Psoas muscle (tissue), 8 donors: ENCODE results near the gene HOXC10. TPM values are rescaled to one million over a fixed set of nuclear protein-coding genes. Genes with fewer than 3 reads are reported as not detected.

Source experiments
- ATAC-seq, 4 donors: fragments of 200-7000 bp; cut with Tn5 transposase; one replicate each; pipeline ENCODE4 v1.9.1; 2020; ENCODE audit warnings: moderate library complexity in 3 of 4, mild to moderate bottlenecking in 2 of 4
- DNase-seq, 2 donors: peaks; one replicate each; pipeline ENCODE4 v3.0.0-alpha.2; 2020
- H3K27ac ChIP-seq: fragments of 200-600 bp; one replicate; pipeline ENCODE4 v1.8.0; 2022
- H3K27me3 ChIP-seq, 3 donors: fragments of 200-600 bp in 1 of 3; one replicate each; pipeline versions ENCODE4 v1.6.1 to v1.8.0; 2013 to 2022; ENCODE audit warnings: low read length in 2 of 3, mild to moderate bottlenecking in 2 of 3, moderate library complexity in 1 of 3; ENCODE audit not compliant: insufficient read depth in 3 of 3
- H3K36me3 ChIP-seq, 2 donors: fragments of 200-600 bp in 1 of 2; one replicate each; pipeline versions ENCODE4 v1.6.1 to v1.8.0; 2013 to 2022; ENCODE audit warnings: low read depth in 1 of 2, mild to moderate bottlenecking in 1 of 2, moderate library complexity in 1 of 2; ENCODE audit not compliant: insufficient read depth in 1 of 2
- H3K4me1 ChIP-seq: fragments of 200-600 bp; one replicate; pipeline ENCODE4 v1.8.0; 2022
- H3K4me3 ChIP-seq: fragments of 200-600 bp; one replicate; pipeline ENCODE4 v1.8.0; 2022; ENCODE audit warnings: mild to moderate bottlenecking
- H3K9me3 ChIP-seq: fragments of 200-600 bp; one replicate; pipeline ENCODE4 v1.8.0; 2022
- WGBS, 3 donors: extraction: QIAGEN DNeasy Blood & Tissue Kit; methylation state at CpG; one replicate each; pipeline versions ENCODE4 v1.1.6 to v1.1.7; 2013; 5-methylcytosine and 5-hydroxymethylcytosine counted together
- intact Hi-C, 2 donors: fragments of 100-400 bp; cut with DNase I; formaldehyde crosslinking; loops; one replicate each; pipeline versions ENCODE4 v1.11.0 to v1.14.2; 2022
- polyA plus RNA-seq, 3 donors: library from polyadenylated mRNA; stranded (reverse); fragments of 200-250 nt; gene quantifications; one replicate each; pipeline ENCODE4 v1.2.3, GENCODE V29; 2013
- total RNA-seq, 4 donors: library from RNA; stranded (reverse); fragmentation: NEBNext Ultra II Directional in 2 of 4; extraction: Animal tissue kit (Norgen Biotek cat#: 25700) in 2 of 4; gene quantifications; one replicate each; pipeline versions ENCODE4 v1.2.1 to v1.2.4, GENCODE V29; 2021 to 2023
- TF ChIP-seq, protein P1 (sequence below): fragments of 200-600 bp; IDR thresholded peaks from one replicate; pipeline ENCODE4 v1.8.0; 2022; ENCODE audit warnings: antibody characterized with exemption
- donor health status: healthy with polysubstance abuse.
- donor health status: DM: no; HTN: no; CAD: no; lungs with moderate emphysema.
- donor health status: Bipolar disorder and iron deficiency.
- donor health status: healthy.
- donor health status: DM: yes; HTN: yes; CAD: no.
- donor health status: DM: no; HTN: no; CAD: no.
- donor health status: DM: no; HTN: no; CAD: no.
- donor health status: DM: yes; HTN: yes; CAD: no.

Gene HOXC10
- total and polyA plus RNA-seq, 7 donors = 3.0 to 129 (median 62.0) TPM

DNA sequence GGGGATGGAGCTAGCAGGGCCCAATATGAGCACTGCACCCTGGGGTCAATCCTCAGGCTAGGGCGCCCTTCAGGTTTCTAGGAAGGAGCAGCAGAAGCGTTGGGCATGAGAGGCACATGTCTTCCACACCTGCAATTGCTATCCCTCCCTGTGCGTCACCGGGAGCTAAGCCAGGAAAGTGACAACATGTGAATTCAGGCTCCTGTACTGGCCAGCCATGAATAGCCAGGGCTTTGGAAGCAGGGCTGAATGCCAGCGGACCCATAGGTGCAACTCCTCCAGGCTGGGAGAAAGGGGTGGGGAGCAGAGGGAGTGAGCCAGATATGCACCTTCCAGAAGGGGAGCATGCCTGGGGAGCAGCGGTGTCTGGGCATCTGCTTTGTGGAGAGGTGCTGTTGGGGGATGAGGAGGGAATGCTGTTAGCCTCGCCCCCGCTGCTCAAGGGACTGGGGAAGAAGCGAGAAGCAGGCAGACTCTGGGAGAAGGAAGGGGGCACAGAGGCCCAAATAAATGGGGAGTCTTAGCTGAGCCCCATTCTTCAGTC lies 54.0 kb downstream of the HOXC10 start:
- intact Hi-C loops = loop anchor here in 1 of 2 donors (10.0 kb wide), 1 partner anchor 96 kb away; no protein-coding TSS in a partner anchor
- Histone ChIP-seq H3K4me3 (peak overlapping the region; percentile 25), H3K36me3 (no peaks in the 10 kb centered on the region), H3K27ac (peak overlapping the region; percentile 58), H3K9me3 (no peaks in the 10 kb centered on the region), H3K4me1 (no peaks in the 10 kb centered on the region), H3K27me3 (peaks cover 0 to 1% (median 0%) of the 10 kb centered on the region in 3 donors)
- TF ChIP-seq, protein P1, sequence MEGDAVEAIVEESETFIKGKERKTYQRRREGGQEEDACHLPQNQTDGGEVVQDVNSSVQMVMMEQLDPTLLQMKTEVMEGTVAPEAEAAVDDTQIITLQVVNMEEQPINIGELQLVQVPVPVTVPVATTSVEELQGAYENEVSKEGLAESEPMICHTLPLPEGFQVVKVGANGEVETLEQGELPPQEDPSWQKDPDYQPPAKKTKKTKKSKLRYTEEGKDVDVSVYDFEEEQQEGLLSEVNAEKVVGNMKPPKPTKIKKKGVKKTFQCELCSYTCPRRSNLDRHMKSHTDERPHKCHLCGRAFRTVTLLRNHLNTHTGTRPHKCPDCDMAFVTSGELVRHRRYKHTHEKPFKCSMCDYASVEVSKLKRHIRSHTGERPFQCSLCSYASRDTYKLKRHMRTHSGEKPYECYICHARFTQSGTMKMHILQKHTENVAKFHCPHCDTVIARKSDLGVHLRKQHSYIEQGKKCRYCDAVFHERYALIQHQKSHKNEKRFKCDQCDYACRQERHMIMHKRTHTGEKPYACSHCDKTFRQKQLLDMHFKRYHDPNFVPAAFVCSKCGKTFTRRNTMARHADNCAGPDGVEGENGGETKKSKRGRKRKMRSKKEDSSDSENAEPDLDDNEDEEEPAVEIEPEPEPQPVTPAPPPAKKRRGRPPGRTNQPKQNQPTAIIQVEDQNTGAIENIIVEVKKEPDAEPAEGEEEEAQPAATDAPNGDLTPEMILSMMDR = no peak
- WGBS, 3 donors = 43 to 50% (median 45%) methylated on average over 9 of the region's 9 CpGs
- ATAC-seq (peak; percentile 68 to 86 (median 81)), DNase-seq (peak; percentile 68 to 88)

DNA sequence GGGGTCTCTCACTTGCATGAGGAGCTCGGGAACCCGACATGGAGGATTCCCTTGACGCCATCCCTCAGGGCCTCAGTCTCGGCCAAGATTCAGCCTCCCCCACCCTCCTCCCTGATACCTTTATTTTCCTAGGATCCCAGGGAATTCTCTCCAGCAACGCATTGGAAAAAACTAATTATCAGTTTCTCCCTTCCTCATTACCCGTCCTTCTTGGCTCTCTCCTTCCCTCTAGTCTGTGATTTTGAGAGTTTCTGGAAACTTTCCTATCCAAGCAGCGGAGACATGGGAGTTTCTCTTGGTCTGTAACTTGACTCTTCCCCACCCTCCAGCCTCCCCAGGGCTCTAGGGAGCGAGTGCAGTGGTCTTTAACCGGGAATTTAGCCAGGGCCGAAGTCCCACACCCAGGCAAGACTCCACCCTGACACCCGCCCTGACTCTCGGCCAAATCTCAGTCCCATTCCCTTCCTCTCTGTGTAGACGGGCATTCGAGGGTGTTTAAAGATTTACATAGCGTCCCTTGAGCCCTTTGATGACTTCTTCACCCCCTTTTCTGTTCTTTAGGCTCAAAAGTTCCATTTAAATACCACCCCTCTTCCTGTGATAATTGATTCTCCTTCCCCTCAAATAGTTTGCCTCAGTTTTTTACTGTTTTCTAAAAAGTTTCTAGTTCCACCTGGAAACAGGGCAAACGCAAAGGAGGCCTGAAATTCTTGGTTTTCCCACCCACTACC lies 54.6 kb downstream of the HOXC10 start:
- peak in 2 of 4 donors; percentile 3 to 48 for ATAC-seq
- intact Hi-C loops = loop anchor here in 1 of 2 donors (10.0 kb wide), 1 partner anchor 95 kb away; no protein-coding TSS in a partner anchor
- no peaks in the 10 kb centered on the region for H3K4me1 ChIP-seq

More for the DNA sequence above, 54.6 kb downstream of the HOXC10 start:
- H3K27me3 ChIP-seq = peaks cover 0 to 5% (median 0%) of the 10 kb centered on the region in 3 donors
- H3K9me3 ChIP-seq = no peaks in the 10 kb centered on the region
- peak overlapping the region; percentile 53 for H3K27ac ChIP-seq
- H3K36me3 ChIP-seq = no peaks in the 10 kb centered on the region
- DNase-seq = peak; percentile 62 to 80
- whole genome bisulfite sequencing, 3 donors = 35 to 49% (median 37%) methylated on average over 16 of the region's 16 CpGs
- TF ChIP-seq, protein P1 = no peak
- H3K4me3 ChIP-seq = peak overlapping the region; percentile 31

Other genes starting within 250 kb of the HOXC10 start
- gene CISTR, start 233.2 kb upstream of the HOXC10 start, total RNA-seq = not detected
- gene CISTR, start 233.2 kb upstream of the HOXC10 start, polyA plus RNA-seq = not detected
- not detected for gene HOXC13, start 46.3 kb upstream of the HOXC10 start, total RNA-seq
- gene HOXC13, start 46.3 kb upstream of the HOXC10 start, polyA plus RNA-seq = under 1 TPM in 1 of 3 donors, not detected in 2; 0.23 TPM
- gene HOXC12, start 30.2 kb upstream of the HOXC10 start, total RNA-seq = not detected
- gene HOXC12, start 30.2 kb upstream of the HOXC10 start, polyA plus RNA-seq = under 1 TPM in 2 of 3 donors, not detected in 1; under 0.01 to 0.01 TPM
- under 1 TPM in 2 of 4 donors, not detected in 2; 0.34 to 0.82 TPM for gene HOXC11, start 12.0 kb upstream of the HOXC10 start, total RNA-seq
- gene HOXC11, start 12.0 kb upstream of the HOXC10 start, polyA plus RNA-seq = 1 to 10 TPM in 1 of 3 donors, under 1 TPM in 2; 0.66 to 2.2 (median 0.95) TPM
- gene HOTAIR, start 10.2 kb upstream of the HOXC10 start, total RNA-seq = under 1 TPM in 1 of 4 donors, not detected in 3; 0.53 TPM
- gene HOTAIR, start 10.2 kb upstream of the HOXC10 start, polyA plus RNA-seq = under 1 TPM in 2 of 3 donors, not detected in 1; 0.23 to 0.25 TPM
- 10 to 100 TPM in 2 of 4 donors, 1 to 10 TPM in 2; 6.4 to 14.6 (median 9.2) TPM for gene HOXC9, start 15.0 kb downstream of the HOXC10 start, total RNA-seq
- 10 to 100 TPM in 2 of 3 donors, 1 to 10 TPM in 1; 8.8 to 31.1 (median 16.4) TPM for gene HOXC9, start 15.0 kb downstream of the HOXC10 start, polyA plus RNA-seq
- gene HOXC8, start 23.8 kb downstream of the HOXC10 start, total RNA-seq = 10 to 100 TPM in 1 of 4 donors, 1 to 10 TPM in 3; 6.7 to 10.2 (median 9.0) TPM
- 1 to 10 TPM; 1.6 to 8.8 (median 3.3) TPM for gene HOXC8, start 23.8 kb downstream of the HOXC10 start, polyA plus RNA-seq
- 10 to 100 TPM in 2 of 4 donors, 1 to 10 TPM in 2; 5.2 to 23.6 (median 12.5) TPM for gene HOXC6, start 43.3 kb downstream of the HOXC10 start, total RNA-seq
- 1 to 10 TPM; 2.2 to 9.5 (median 4.7) TPM for gene HOXC6, start 43.3 kb downstream of the HOXC10 start, polyA plus RNA-seq
- 1 to 10 TPM in 2 of 4 donors, under 1 TPM in 2; 0.25 to 3.3 (median 1.1) TPM for gene HOXC5, start 47.9 kb downstream of the HOXC10 start, total RNA-seq
- under 1 TPM; 0.03 to 0.58 (median 0.04) TPM for gene HOXC5, start 47.9 kb downstream of the HOXC10 start, polyA plus RNA-seq
- 1 to 10 TPM; 1.6 to 4.7 (median 2.6) TPM for gene HOXC4, start 68.7 kb downstream of the HOXC10 start, total RNA-seq
- gene HOXC4, start 68.7 kb downstream of the HOXC10 start, polyA plus RNA-seq = 1 to 10 TPM in 2 of 3 donors, under 1 TPM in 1; 0.72 to 1.4 (median 1.1) TPM
- gene SMUG1, start 203.8 kb downstream of the HOXC10 start, total RNA-seq = 10 to 100 TPM; 16.4 to 25.7 (median 19.7) TPM
- gene SMUG1, start 203.8 kb downstream of the HOXC10 start, polyA plus RNA-seq = 10 to 100 TPM; 28.2 to 49.2 (median 36.5) TPM